ENCODE measurements around the gene HOTAIR. TPM values are rescaled to one million over a fixed set of nuclear protein-coding genes. Genes with fewer than 3 reads are reported as not detected.

HOTAIR gene
- total RNA-seq, 1 donor from 2014 or later, result not detected

DNA sequence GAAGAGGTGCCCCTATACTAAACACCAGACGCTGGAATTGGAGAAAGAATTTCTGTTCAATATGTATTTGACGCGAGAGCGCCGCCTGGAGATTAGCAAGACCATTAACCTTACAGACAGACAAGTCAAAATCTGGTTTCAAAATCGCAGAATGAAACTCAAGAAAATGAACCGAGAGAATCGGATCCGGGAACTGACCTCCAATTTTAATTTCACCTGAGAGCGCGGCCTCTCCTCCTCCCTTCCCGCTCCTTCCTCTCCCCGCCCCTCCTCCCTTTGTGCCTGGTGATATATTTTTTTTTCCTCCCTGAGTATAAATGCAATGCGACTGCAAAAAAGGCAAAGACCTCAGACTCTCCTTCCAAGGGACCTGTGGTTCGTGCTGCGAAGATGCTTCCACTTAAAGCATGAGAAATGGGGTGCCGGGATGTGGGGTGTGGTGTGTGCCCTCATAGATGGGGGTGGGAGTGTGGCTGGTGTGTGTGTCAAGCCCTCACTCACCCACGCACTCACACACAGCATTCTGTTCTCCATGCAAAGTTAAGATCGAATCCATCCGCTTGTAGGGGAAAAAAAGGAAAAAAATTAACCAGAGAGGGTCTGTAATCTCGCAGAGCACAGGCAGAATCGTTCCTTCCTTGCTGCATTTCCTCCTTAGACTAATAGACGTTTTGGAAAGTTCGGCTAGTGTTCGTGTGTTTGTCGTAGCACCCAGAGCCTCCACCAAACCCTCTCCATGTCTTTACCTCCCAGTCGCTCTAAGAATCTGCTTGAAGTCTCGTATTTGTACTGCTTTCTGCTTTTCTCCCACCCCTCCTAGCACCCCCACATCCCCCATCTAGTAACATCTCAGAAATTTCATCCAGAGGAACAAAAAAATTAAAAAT is 14.7 kb upstream of the HOTAIR start:
- Mint-ChIP-seq H3K9me3 (peaks cover 2% of the 10 kb centered on the region), H3K27me3 (peaks cover 87% of the 10 kb centered on the region), H3K4me3 (no peak overlapping the region), H3K4me1 (peaks cover 30% of the 10 kb centered on the region), H3K27ac (no peak overlapping the region), H3K36me3 (ENCODE audit: low read depth) (no peaks in the 10 kb centered on the region)
- CTCF ChIA-PET, result no interaction called here
- POLR2A ChIA-PET, result no interaction called here
- TF ChIP-seq CTCF (IDR thresholded peaks at IDR 0.05), result no peak
- intact Hi-C loops (cut with micrococcal nuclease), result loop anchor here (5.0 kb wide), 1 partner anchor 197 kb away; no protein-coding TSS in a partner anchor
- ATAC-seq (ENCODE audit: low read depth) (no peak), DNase-seq (no peak)

- no peak for DNase-seq
- Mint-ChIP-seq H3K4me1 (peaks cover 28% of the 10 kb centered on the region), H3K4me3 (no peak overlapping the region), H3K27me3 (peaks cover 85% of the 10 kb centered on the region), H3K9me3 (no peaks in the 10 kb centered on the region), H3K27ac (peak overlapping the region; percentile 18), H3K36me3 (ENCODE audit: low read depth) (no peaks in the 10 kb centered on the region)
- no peak for ATAC-seq (ENCODE audit: low read depth)
- TF ChIP-seq CTCF (IDR thresholded peaks at IDR 0.05), result no peak
- intact Hi-C loops (cut with micrococcal nuclease), result loop anchor here (5.0 kb wide), 1 partner anchor 196 kb away; no protein-coding TSS in a partner anchor
- POLR2A ChIA-PET, result no interaction called here
- CTCF ChIA-PET, result interaction anchor here (1.1 to 3.5 kb wide), 2 partner anchors 17 to 49 kb away, joined by 3 to 13 read pairs; no protein-coding TSS in a partner anchor
Observed at GRCh38 chr12:53988541-53989226, 13.9 kb upstream of the HOTAIR start.

DNA sequence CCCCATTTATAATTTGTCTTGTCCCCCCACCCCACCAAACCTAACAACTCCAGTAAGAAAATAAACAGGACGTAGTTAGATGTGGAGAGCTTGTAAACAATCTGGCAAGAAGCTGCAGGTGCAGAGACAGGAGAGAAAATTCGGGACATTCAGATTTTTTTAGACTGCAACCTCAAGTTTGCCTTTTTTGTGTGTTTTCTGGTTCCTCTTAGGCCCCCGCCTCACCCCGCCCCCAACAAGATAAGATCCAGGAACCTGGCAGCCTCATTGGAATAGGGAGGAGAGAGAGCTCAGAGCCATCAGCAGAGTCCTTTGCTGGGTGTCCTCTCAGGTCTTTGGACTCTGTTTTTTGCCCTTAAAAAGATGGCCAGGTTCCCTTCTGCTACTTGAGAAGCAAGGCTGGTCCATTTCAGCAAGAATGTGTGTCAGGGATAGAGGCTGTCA is 13.1 kb upstream of the HOTAIR start:
- no peak overlapping the region for H3K4me3 Mint-ChIP-seq
- H3K27me3 Mint-ChIP-seq, result peaks cover 88% of the 10 kb centered on the region
- TF ChIP-seq CTCF (IDR thresholded peaks at IDR 0.05), result no peak
- no peak for ATAC-seq (ENCODE audit: low read depth)
- H3K36me3 Mint-ChIP-seq (ENCODE audit: low read depth), result no peaks in the 10 kb centered on the region
- DNase-seq, result no peak
- peaks cover 28% of the 10 kb centered on the region for H3K4me1 Mint-ChIP-seq
- no peaks in the 10 kb centered on the region for H3K9me3 Mint-ChIP-seq
- POLR2A ChIA-PET, result no interaction called here
- no peak overlapping the region for H3K27ac Mint-ChIP-seq
- CTCF ChIA-PET, result interaction anchor here (1.1 to 3.5 kb wide), 2 partner anchors 18 to 48 kb away, joined by 3 to 13 read pairs; no protein-coding TSS in a partner anchor
- intact Hi-C loops (cut with micrococcal nuclease), result loop anchor here (5.0 kb wide), 1 partner anchor 196 kb away; no protein-coding TSS in a partner anchor

DNA sequence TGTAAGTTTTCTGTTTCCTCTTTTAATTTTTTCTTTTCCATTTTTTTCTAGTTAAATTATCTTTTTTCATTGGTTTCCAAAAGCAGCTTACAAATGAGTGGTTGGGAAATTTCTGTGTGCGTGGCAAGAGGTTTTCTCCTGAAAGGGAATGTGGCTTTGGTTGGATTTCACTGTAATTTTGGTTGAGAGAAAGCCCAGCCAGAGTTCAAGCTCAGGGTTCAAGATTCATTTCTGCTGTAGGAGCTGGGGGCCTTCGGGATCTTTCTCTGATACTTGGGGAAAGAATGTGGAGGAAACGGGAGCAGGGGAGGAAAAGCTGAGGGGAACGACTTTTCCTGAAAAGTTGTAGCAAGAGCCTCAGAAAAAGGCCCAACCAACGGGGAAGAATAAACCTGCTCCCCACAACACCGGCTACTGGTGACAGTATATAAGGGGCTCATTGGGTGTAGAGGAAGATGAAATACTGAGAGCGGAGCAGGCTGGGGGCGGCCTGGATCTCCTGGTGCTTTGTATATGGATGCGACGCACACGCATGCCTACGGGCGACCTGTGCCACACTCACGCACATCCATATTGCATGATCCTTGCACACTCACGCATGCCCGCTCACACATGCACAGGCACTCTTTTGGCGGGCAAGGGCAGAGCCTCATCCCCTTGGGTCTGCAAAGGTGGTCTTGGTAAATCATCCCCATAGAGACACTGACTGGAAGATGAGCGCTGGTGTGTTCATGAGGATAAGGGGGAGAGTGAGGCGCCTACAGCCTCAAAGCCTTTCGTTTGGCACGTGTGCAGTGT is 12.1 kb upstream of the HOTAIR start:
- peaks cover 28% of the 10 kb centered on the region for H3K4me1 Mint-ChIP-seq
- CTCF ChIA-PET, result interaction anchor here (1.5 to 3.5 kb wide), 2 partner anchors 19 to 55 kb away, joined by 3 to 13 read pairs; no protein-coding TSS in a partner anchor
- no peak for DNase-seq
- POLR2A ChIA-PET, result no interaction called here
- no peak overlapping the region for H3K27ac Mint-ChIP-seq
- no peak for TF ChIP-seq CTCF (IDR thresholded peaks at IDR 0.05)
- H3K4me3 Mint-ChIP-seq, result no peak overlapping the region
- ATAC-seq (ENCODE audit: low read depth), result no peak
- intact Hi-C loops (cut with micrococcal nuclease), result loop anchor here (5.0 kb wide), 1 partner anchor 195 kb away; no protein-coding TSS in a partner anchor
- H3K9me3 Mint-ChIP-seq, result no peaks in the 10 kb centered on the region
- peaks cover 88% of the 10 kb centered on the region for H3K27me3 Mint-ChIP-seq
- no peaks in the 10 kb centered on the region for H3K36me3 Mint-ChIP-seq (ENCODE audit: low read depth)

Data from activated B cell treated with CpG ODN at 0.5 μM for 24 hours (primary cell).